ENCODE measurements around the gene ACER2. TPM values are rescaled to one million over a fixed set of nuclear protein-coding genes. Genes with fewer than 3 reads are reported as not detected.

Gene ACER2
- total RNA-seq, 3 donors from 2014 or later (not counting 1 experiment from before 2014, with no cell fraction given) = 0.61 to 1.3 (median 1.2) TPM

GRCh38 chr9:19378164-19378563, 30.6 kb upstream of the ACER2 start:
- no peak overlapping the region for H3K27ac ChIP-seq (ENCODE audit: low read length)
- WGBS (ENCODE audit: insufficient coverage) = 50% methylated on average over 1 of the region's 4 CpGs
- peaks cover 36 to 46% of the 10 kb centered on the region in 2 donors for H3K4me1 Mint-ChIP-seq
- H3K36me3 Mint-ChIP-seq = peaks cover 36% of the 10 kb centered on the region
- no peak for TF ChIP-seq CTCF (IDR thresholded peaks at IDR 0.05)
- peak overlapping the region; percentile 93 to 99 for H3K27ac Mint-ChIP-seq
- no peaks in the 10 kb centered on the region for H3K9me3 Mint-ChIP-seq
- ATAC-seq (no peak), DNase-seq (peak in 1 of 2 donors; percentile 12)
- H3K36me3 ChIP-seq (ENCODE audit: control insufficient read depth, insufficient read depth, low read length) = peaks cover 58% of the 10 kb centered on the region
- intact Hi-C loops (cut with micrococcal nuclease) = no loop called here
- no peaks in the 10 kb centered on the region for H3K9me3 ChIP-seq (ENCODE audit: control insufficient read depth, insufficient read depth, low read length)
- H3K27me3 ChIP-seq (ENCODE audit: control insufficient read depth, insufficient read depth, low read length) = no peaks in the 10 kb centered on the region
- H3K4me1 ChIP-seq (ENCODE audit: control insufficient read depth, insufficient read depth, low read length) = peaks cover 17% of the 10 kb centered on the region
- H3K4me3 Mint-ChIP-seq = peak overlapping the region; percentile 96
- no peak overlapping the region for H3K4me3 ChIP-seq (ENCODE audit: low read length)
- no peaks in the 10 kb centered on the region for H3K27me3 Mint-ChIP-seq (ENCODE audit: low read depth in 2 of 2)

DNA sequence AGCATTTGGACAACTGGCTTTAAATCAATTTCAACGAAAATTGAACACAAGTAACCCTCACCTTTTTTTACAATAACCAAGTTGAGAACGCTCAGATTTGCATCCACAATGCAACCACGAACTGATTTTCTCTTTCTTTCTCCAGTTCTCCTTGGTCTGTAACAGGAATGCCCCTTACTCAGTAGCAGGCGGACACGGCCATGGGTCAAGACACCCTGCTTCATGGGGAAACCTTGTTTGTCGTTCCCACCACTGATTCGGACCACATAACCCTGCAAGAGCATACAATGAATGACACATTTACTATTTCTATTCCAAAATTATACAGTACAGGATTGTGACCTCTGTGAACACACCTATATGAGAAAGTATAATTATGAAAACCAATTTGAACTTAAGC, 30.2 kb upstream of the ACER2 start:
- WGBS (ENCODE audit: insufficient coverage) = 38% methylated on average over 7 of the region's 7 CpGs
- Mint-ChIP-seq H3K4me1 (peaks cover 36 to 46% of the 10 kb centered on the region in 2 donors), H3K27ac (peak overlapping the region; percentile 93 to 99), H3K4me3 (peak overlapping the region; percentile 96), H3K36me3 (peaks cover 33% of the 10 kb centered on the region), H3K9me3 (no peaks in the 10 kb centered on the region), H3K27me3 (ENCODE audit: low read depth in 2 of 2) (no peaks in the 10 kb centered on the region)
- Histone ChIP-seq H3K4me3 (ENCODE audit: low read length) (no peak overlapping the region), H3K27ac (ENCODE audit: low read length) (no peak overlapping the region), H3K27me3 (ENCODE audit: control insufficient read depth, insufficient read depth, low read length) (no peaks in the 10 kb centered on the region), H3K4me1 (ENCODE audit: control insufficient read depth, insufficient read depth, low read length) (peaks cover 17% of the 10 kb centered on the region), H3K36me3 (ENCODE audit: control insufficient read depth, insufficient read depth, low read length) (peaks cover 53% of the 10 kb centered on the region), H3K9me3 (ENCODE audit: control insufficient read depth, insufficient read depth, low read length) (no peaks in the 10 kb centered on the region)
- intact Hi-C loops (cut with micrococcal nuclease) = no loop called here
- ATAC-seq (no peak), DNase-seq (peak in 1 of 2 donors; percentile 14)
- no peak for TF ChIP-seq CTCF (IDR thresholded peaks at IDR 0.05)

GRCh38 chr9:19379283-19379682, 29.5 kb upstream of the ACER2 start:
- TF ChIP-seq CTCF (IDR thresholded peaks at IDR 0.05) = no peak
- Mint-ChIP-seq H3K4me3 (peak overlapping the region; percentile 96), H3K9me3 (no peaks in the 10 kb centered on the region), H3K27ac (peak overlapping the region; percentile 93 to 99), H3K4me1 (peaks cover 36 to 46% of the 10 kb centered on the region in 2 donors), H3K36me3 (peaks cover 26% of the 10 kb centered on the region), H3K27me3 (ENCODE audit: low read depth in 2 of 2) (no peaks in the 10 kb centered on the region)
- H3K9me3 ChIP-seq (ENCODE audit: control insufficient read depth, insufficient read depth, low read length) = no peaks in the 10 kb centered on the region
- ATAC-seq (no peak), DNase-seq (no peak)
- WGBS (ENCODE audit: insufficient coverage) = 20% methylated on average over 10 of the region's 12 CpGs
- H3K4me3 ChIP-seq (ENCODE audit: low read length) = peak overlapping the region; percentile 72
- peak overlapping the region; percentile 88 for H3K27ac ChIP-seq (ENCODE audit: low read length)
- H3K27me3 ChIP-seq (ENCODE audit: control insufficient read depth, insufficient read depth, low read length) = no peaks in the 10 kb centered on the region
- intact Hi-C loops (cut with micrococcal nuclease) = no loop called here
- peaks cover 17% of the 10 kb centered on the region for H3K4me1 ChIP-seq (ENCODE audit: control insufficient read depth, insufficient read depth, low read length)
- peaks cover 47% of the 10 kb centered on the region for H3K36me3 ChIP-seq (ENCODE audit: control insufficient read depth, insufficient read depth, low read length)

DNA sequence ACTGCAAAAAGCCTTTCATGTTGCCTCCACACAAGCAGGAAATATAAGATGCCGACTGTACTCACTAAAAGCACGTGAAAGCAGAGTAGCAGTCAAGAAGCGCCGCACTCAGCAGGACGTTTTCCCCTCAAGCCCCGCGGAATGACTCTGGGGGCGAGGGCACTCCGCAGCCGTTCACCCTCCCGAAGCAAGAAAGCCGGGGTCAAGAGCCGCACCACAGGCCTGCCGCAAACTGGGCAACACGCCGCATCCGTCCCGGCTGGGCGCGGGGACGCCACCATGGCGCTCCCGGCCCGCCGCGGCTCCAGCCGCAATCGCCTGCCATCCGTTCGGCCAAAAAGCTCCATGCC, 29.1 kb upstream of the ACER2 start:
- peak overlapping the region; percentile 96 for H3K4me3 Mint-ChIP-seq
- DNase-seq (peak in 1 of 2 donors; percentile 72), ATAC-seq (peak; percentile 41 to 58 (median 50))
- intact Hi-C loops (cut with micrococcal nuclease) = loop anchor here (1.0 to 5.0 kb wide), 5 partner anchors 29 to 331 kb away; partner anchors contain the start of genes HAUS6 and RRAGA
- Histone ChIP-seq H3K4me3 (ENCODE audit: low read length) (peak overlapping the region; percentile 72), H3K27ac (ENCODE audit: low read length) (peak overlapping the region; percentile 88), H3K4me1 (ENCODE audit: control insufficient read depth, insufficient read depth, low read length) (peaks cover 17% of the 10 kb centered on the region), H3K36me3 (ENCODE audit: control insufficient read depth, insufficient read depth, low read length) (peaks cover 43% of the 10 kb centered on the region), H3K27me3 (ENCODE audit: control insufficient read depth, insufficient read depth, low read length) (no peaks in the 10 kb centered on the region), H3K9me3 (ENCODE audit: control insufficient read depth, insufficient read depth, low read length) (no peaks in the 10 kb centered on the region)
- under 1% methylated on average over 30 of the region's 30 CpGs for WGBS (ENCODE audit: insufficient coverage)
- H3K4me1 Mint-ChIP-seq = peaks cover 36 to 46% of the 10 kb centered on the region in 2 donors
- peaks cover 24% of the 10 kb centered on the region for H3K36me3 Mint-ChIP-seq
- H3K9me3 Mint-ChIP-seq = no peaks in the 10 kb centered on the region
- peak overlapping the region; percentile 93 to 99 for H3K27ac Mint-ChIP-seq
- TF ChIP-seq CTCF (IDR thresholded peaks at IDR 0.05) = no peak
- no peaks in the 10 kb centered on the region for H3K27me3 Mint-ChIP-seq (ENCODE audit: low read depth in 2 of 2)
